ENCODE results near the gene SCRN3.

GRCh38 chr2:174449033-174449432, 53.5 kb downstream of the SCRN3 start:
- TF ChIP-seq CTCF (conservative IDR thresholded peaks at IDR 0.05; ENCODE audit: low read depth, low read length) (no peak), USF2 (IDR thresholded peaks at IDR 0.05; ENCODE audit: low read depth, low read length) (no peak), POLR2A (IDR thresholded peaks at IDR 0.05; ENCODE audit: low read depth, low read length) (no peak), CEBPB (IDR thresholded peaks at IDR 0.05; ENCODE audit: low read depth, low read length) (no peak), RFX5 (IDR thresholded peaks at IDR 0.05; ENCODE audit: low read depth, low read length) (no peak), MXI1 (IDR thresholded peaks at IDR 0.05; ENCODE audit: borderline replicate concordance, low read depth, low read length) (no peak), SMC3 (IDR thresholded peaks at IDR 0.05; ENCODE audit: low read depth, low read length) (no peak), RAD21 (IDR thresholded peaks at IDR 0.05; ENCODE audit: low read length) (no peak), ELK1 (IDR thresholded peaks at IDR 0.05; ENCODE audit: borderline replicate concordance, low read depth, low read length) (no peak)

Measured in IMR-90 (cell line).